ENCODE results near the gene PRAC1.

GRCh38 chr17:48754500-48755261 is 32.4 kb upstream of the PRAC1 start:
- TF ChIP-seq CTCF (IDR thresholded peaks at IDR 0.05; ENCODE audit: low read depth, low read length): no peak
- no peak for TF ChIP-seq MAX (IDR thresholded peaks at IDR 0.05; ENCODE audit: low read depth, low read length)
- TF ChIP-seq POLR2A (IDR thresholded peaks at IDR 0.05; ENCODE audit: extremely low read depth, insufficient read length): no peak
- TF ChIP-seq MYC (IDR thresholded peaks at IDR 0.05; ENCODE audit: low read depth, low read length): no peak

Measured in NB4 (cell line).